ENCODE measurements around the gene HDAC4. TPM values are rescaled to one million over a fixed set of nuclear protein-coding genes. Genes with fewer than 3 reads are reported as not detected.

HDAC4 gene
- total RNA-seq, 1 experiment from 2014 or later, result 32.0 TPM

DNA sequence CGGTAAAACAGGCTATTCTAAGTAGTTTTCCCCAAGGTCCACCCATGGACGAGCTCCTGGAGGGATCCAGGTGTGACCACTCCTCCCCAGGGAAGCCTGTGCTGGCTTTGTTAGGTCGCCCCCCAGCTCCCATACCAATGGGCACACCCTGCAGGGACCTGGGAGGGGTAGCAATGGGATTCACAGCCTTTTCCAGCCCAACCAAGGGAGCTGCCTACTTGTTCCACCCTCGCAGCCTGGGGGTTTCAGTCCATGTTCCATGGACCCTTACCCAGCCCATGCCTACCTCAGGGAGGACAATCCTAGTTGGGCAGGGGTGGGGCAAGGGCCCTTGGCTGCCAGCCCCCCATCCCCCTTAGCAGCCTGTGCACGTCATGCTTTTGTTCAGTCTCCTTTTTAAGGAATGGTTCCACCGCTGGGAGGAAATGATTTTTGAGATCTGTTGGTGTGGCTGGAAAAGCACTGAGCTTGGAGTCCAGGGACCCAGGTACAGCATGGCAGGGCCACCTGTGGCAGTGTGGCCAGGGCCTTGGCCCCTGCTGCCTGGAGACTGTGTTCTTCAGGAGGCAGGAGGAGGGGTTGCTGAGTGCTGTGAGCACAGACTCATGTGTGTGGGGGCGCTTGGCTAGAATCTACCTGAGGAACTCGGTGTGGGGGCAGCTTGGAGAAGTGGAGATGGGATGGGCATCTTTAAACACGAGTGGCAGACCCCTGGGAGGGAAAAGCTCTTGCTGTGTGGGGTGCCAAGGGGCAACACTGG is 386.2 kb downstream of the HDAC4 start:
- H2BK120ac ChIP-seq (ENCODE audit: low read depth, low read length, poor library complexity, severe bottlenecking), result no peak overlapping the region
- H3K23ac ChIP-seq (ENCODE audit: insufficient read length, low read depth, low read length), result no peak overlapping the region
- H3K27ac ChIP-seq (ENCODE audit: insufficient read length, low read depth, low read length), result no peak overlapping the region
- Mint-ChIP-seq H3K36me3 (ENCODE audit: insufficient read depth in 1 of 3, low read depth in 3 of 3) (no peaks in the 10 kb centered on the region; a peak in 1 of 7 replicates), H3K27me3 (ENCODE audit: low read depth) (peaks cover 8% of the 10 kb centered on the region), H3K27ac (no peak overlapping the region), H3K4me1 (peaks cover 2% of the 10 kb centered on the region in 2 experiments; a peak in 3 of 4 replicates), H3K9me3 (no peaks in the 10 kb centered on the region), H3K4me3 (peak overlapping the region in 1 of 2 experiments; percentile 42; a peak in 1 of 5 replicates)
- H2BK12ac ChIP-seq (ENCODE audit: insufficient read length, low read depth, low read length), result no peak overlapping the region
- no peak overlapping the region for H2BK5ac ChIP-seq (ENCODE audit: insufficient read length, low read length)
- H3K56ac ChIP-seq (ENCODE audit: insufficient read length, low read depth, low read length), result no peak overlapping the region
- WGBS (ENCODE audit: extremely low coverage, insufficient read length, low lambda C conversion rate), result no CpG with 5 or more reads among the region's 9 CpGs
- no peaks in the 10 kb centered on the region for H3K9me3 ChIP-seq (ENCODE audit: control insufficient read depth, low read depth, low read length)
- no peaks in the 10 kb centered on the region for H3K4me1 ChIP-seq (ENCODE audit: insufficient read depth, low read length)
- H2BK20ac ChIP-seq (ENCODE audit: low read depth, low read length, poor library complexity, severe bottlenecking), result no peak overlapping the region
- no peaks in the 10 kb centered on the region for H3K23me2 ChIP-seq (ENCODE audit: insufficient read length, low read depth, low read length, poor library complexity, severe bottlenecking)
- no peak overlapping the region for H2BK15ac ChIP-seq (ENCODE audit: low read depth, low read length)
- no peak for DNase-seq
- no peaks in the 10 kb centered on the region for H4K20me1 ChIP-seq (ENCODE audit: control insufficient read depth, insufficient read depth, insufficient read length)
- no peak overlapping the region for H4K5ac ChIP-seq (ENCODE audit: insufficient read length, low read depth, low read length)
- no peak overlapping the region for H3K9ac ChIP-seq (ENCODE audit: extremely low read depth, insufficient read length, low read length)
- TF ChIP-seq, protein P1, sequence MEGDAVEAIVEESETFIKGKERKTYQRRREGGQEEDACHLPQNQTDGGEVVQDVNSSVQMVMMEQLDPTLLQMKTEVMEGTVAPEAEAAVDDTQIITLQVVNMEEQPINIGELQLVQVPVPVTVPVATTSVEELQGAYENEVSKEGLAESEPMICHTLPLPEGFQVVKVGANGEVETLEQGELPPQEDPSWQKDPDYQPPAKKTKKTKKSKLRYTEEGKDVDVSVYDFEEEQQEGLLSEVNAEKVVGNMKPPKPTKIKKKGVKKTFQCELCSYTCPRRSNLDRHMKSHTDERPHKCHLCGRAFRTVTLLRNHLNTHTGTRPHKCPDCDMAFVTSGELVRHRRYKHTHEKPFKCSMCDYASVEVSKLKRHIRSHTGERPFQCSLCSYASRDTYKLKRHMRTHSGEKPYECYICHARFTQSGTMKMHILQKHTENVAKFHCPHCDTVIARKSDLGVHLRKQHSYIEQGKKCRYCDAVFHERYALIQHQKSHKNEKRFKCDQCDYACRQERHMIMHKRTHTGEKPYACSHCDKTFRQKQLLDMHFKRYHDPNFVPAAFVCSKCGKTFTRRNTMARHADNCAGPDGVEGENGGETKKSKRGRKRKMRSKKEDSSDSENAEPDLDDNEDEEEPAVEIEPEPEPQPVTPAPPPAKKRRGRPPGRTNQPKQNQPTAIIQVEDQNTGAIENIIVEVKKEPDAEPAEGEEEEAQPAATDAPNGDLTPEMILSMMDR (conservative IDR thresholded peaks at IDR 0.05), result no peak
- no peak overlapping the region for H2AK5ac ChIP-seq (ENCODE audit: insufficient read length, low read length)
- no peaks in the 10 kb centered on the region for H3K79me2 ChIP-seq (ENCODE audit: insufficient read depth, low read length)
- H3T11ph ChIP-seq (ENCODE audit: low read length), result no peak overlapping the region
- H3K27me3 ChIP-seq (ENCODE audit: insufficient read depth, low read length), result no peaks in the 10 kb centered on the region
- H3K14ac ChIP-seq (ENCODE audit: insufficient read depth, low read length), result no peak overlapping the region
- no peak overlapping the region for H3K4me2 ChIP-seq (ENCODE audit: insufficient read depth, insufficient read length, low read length)
- no peak overlapping the region for H4K8ac ChIP-seq (replicated peaks; ENCODE audit: insufficient read length, low read depth, low read length)
- H3K18ac ChIP-seq (ENCODE audit: insufficient read length, low read depth, low read length), result no peak overlapping the region
- no peak overlapping the region for H2AFZ ChIP-seq (ENCODE audit: low read length)
- H4K91ac ChIP-seq (ENCODE audit: insufficient read length, low read depth, low read length), result no peak overlapping the region
- H3K79me1 ChIP-seq (ENCODE audit: insufficient read depth, low read depth, low read length, poor library complexity, severe bottlenecking), result no peaks in the 10 kb centered on the region
- H3K4ac ChIP-seq (ENCODE audit: low read depth, low read length), result no peak overlapping the region
